ENCODE data around the gene CCDC81.
A peak's percentile ranks its signal among the peaks of the same experiment; 100 is the strongest.
"Not testable (repeated sequence)": the region's sequence is repeated elsewhere in the genome, so short reads cannot be mapped to it uniquely, and the experiment has no call there.

CCDC81 gene

DNA sequence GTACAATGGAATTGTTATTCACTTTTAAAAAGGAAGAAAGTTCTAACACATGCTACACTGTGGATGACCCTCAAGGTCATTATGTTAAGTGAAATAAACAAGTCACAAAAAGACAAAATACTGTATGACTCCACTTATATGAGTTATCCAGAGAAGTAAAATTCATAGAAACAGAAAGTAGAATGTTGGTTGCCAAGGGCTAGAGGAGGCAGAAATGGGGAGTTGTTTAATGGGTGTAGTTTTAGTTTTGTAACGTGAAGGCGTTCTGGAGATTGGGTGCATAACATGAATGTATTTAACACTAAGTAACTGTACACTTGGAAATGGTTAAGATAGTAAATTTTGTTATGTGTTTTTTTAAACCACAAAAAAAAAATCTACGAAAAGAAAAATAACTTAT, 43.8 kb downstream of the CCDC81 start:
- H2AFZ ChIP-seq (ENCODE audit: low read depth): no peak overlapping the region
- no peak overlapping the region for H3K9ac ChIP-seq
- no peaks in the 10 kb centered on the region for H3K4me1 ChIP-seq (ENCODE audit: low read depth, poor library complexity, severe bottlenecking)
- H3K27me3 ChIP-seq (ENCODE audit: insufficient read depth, low read depth): no peaks in the 10 kb centered on the region
- TF ChIP-seq, protein P1, sequence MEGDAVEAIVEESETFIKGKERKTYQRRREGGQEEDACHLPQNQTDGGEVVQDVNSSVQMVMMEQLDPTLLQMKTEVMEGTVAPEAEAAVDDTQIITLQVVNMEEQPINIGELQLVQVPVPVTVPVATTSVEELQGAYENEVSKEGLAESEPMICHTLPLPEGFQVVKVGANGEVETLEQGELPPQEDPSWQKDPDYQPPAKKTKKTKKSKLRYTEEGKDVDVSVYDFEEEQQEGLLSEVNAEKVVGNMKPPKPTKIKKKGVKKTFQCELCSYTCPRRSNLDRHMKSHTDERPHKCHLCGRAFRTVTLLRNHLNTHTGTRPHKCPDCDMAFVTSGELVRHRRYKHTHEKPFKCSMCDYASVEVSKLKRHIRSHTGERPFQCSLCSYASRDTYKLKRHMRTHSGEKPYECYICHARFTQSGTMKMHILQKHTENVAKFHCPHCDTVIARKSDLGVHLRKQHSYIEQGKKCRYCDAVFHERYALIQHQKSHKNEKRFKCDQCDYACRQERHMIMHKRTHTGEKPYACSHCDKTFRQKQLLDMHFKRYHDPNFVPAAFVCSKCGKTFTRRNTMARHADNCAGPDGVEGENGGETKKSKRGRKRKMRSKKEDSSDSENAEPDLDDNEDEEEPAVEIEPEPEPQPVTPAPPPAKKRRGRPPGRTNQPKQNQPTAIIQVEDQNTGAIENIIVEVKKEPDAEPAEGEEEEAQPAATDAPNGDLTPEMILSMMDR (conservative IDR thresholded peaks at IDR 0.05; ENCODE audit: low read depth, low read length): no peak
- H4K20me1 ChIP-seq (ENCODE audit: insufficient read depth): no peaks in the 10 kb centered on the region
- no peaks in the 10 kb centered on the region for H3K36me3 ChIP-seq (ENCODE audit: insufficient read depth)
- H3K79me2 ChIP-seq (ENCODE audit: insufficient read depth, low read depth): no peaks in the 10 kb centered on the region
- H3K4me2 ChIP-seq: no peak overlapping the region
- no peak overlapping the region for H3K27ac ChIP-seq
- no peak overlapping the region for H3K4me3 ChIP-seq (IDR thresholded peaks at IDR 0.05; ENCODE audit: insufficient read depth, low read depth, low read length)

DNA sequence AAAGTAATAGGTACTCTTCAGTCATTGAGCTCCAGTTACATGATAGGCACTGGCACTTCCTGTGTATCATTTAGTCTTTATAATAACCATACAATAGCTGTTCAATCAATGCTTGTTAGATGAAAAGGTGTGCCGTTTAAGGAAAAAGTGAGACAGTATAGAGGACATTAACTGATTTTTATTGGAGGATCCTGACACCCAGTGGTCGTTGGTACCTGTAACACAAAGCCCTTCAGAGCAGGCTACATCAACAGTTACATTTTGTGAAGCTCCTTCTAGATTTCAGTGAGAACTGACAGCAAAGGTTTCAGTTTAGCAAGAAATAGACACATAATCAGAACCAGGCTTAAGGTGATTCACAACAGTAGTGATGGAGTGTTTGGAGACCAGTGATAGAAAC, 44.2 kb downstream of the CCDC81 start:
- TF ChIP-seq, protein P1 (conservative IDR thresholded peaks at IDR 0.05; ENCODE audit: low read depth, low read length): 0 out of 2 replicates have a peak, but pooled peaks have one; percentile 13
- no peak overlapping the region for H3K4me2 ChIP-seq

DNA sequence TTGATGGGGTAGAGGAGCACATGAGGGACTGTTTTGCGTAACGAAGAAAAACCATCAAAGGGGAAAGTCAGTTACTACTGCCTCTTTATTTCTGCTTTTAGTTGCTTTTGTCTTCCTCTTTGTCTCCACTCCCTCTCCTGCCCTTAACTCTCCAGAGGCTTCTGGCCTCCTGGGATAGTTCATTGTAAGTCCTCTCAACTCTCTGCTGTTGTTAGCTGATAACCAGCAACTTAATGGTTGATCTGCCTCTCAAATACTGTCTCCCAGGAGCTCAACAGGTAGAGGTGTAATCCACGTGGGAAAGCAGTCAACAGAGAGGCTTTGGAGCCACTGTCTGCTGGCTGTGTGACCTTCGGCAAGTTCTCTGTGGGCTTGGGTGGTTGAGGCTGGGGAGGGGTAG, 47.3 kb downstream of the CCDC81 start:
- TF ChIP-seq, protein P1 (conservative IDR thresholded peaks at IDR 0.05; ENCODE audit: low read depth, low read length): no peak
- Histone ChIP-seq H4K20me1 (ENCODE audit: insufficient read depth) (no peaks in the 10 kb centered on the region), H2AFZ (ENCODE audit: low read depth) (no peak overlapping the region), H3K4me1 (ENCODE audit: low read depth, poor library complexity, severe bottlenecking) (no peaks in the 10 kb centered on the region), H3K27ac (no peak overlapping the region), H3K9ac (no peak overlapping the region), H3K27me3 (ENCODE audit: insufficient read depth, low read depth) (no peaks in the 10 kb centered on the region), H3K4me2 (no peak overlapping the region), H3K4me3 (IDR thresholded peaks at IDR 0.05; ENCODE audit: insufficient read depth, low read depth, low read length) (no peak overlapping the region), H3K79me2 (ENCODE audit: insufficient read depth, low read depth) (no peaks in the 10 kb centered on the region), H3K36me3 (ENCODE audit: insufficient read depth) (no peaks in the 10 kb centered on the region)

More for the DNA sequence above, 44.2 kb downstream of the CCDC81 start:
- Histone ChIP-seq H3K79me2 (ENCODE audit: insufficient read depth, low read depth) (no peaks in the 10 kb centered on the region), H2AFZ (ENCODE audit: low read depth) (no peak overlapping the region), H4K20me1 (ENCODE audit: insufficient read depth) (no peaks in the 10 kb centered on the region), H3K36me3 (ENCODE audit: insufficient read depth) (no peaks in the 10 kb centered on the region), H3K27me3 (ENCODE audit: insufficient read depth, low read depth) (no peaks in the 10 kb centered on the region), H3K4me1 (ENCODE audit: low read depth, poor library complexity, severe bottlenecking) (no peaks in the 10 kb centered on the region), H3K4me3 (IDR thresholded peaks at IDR 0.05; ENCODE audit: insufficient read depth, low read depth, low read length) (no peak overlapping the region), H3K9ac (no peak overlapping the region), H3K27ac (no peak overlapping the region)

DNA sequence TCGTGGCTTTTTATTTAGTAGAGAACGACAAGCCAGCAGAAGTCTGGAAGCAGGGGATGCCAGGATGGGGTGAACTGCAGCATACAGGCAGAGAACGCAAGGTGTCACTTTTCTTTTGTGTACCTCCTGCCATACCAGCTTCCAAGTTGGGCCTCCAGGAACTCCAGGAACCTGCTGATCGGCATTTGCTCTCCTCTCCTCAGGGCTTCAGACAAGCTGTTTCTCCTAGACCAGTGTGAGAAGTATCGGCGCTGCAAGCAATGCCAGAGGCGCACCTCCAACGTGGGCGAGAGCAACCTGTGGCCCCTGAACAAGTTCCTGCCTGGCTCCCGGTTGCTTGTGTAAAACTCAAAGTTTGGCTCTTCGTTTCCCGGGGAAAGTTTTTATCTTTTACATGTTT, 47.7 kb downstream of the CCDC81 start:
- H3K36me3 ChIP-seq (ENCODE audit: insufficient read depth): no peaks in the 10 kb centered on the region
- no peaks in the 10 kb centered on the region for H3K27me3 ChIP-seq (ENCODE audit: insufficient read depth, low read depth)
- H3K27ac ChIP-seq: no peak overlapping the region
- H3K9ac ChIP-seq: no peak overlapping the region
- H3K4me3 ChIP-seq (IDR thresholded peaks at IDR 0.05; ENCODE audit: insufficient read depth, low read depth, low read length): no peak overlapping the region
- H2AFZ ChIP-seq (ENCODE audit: low read depth): no peak overlapping the region
- TF ChIP-seq, protein P1 (conservative IDR thresholded peaks at IDR 0.05; ENCODE audit: low read depth, low read length): no peak
- H3K4me1 ChIP-seq (ENCODE audit: low read depth, poor library complexity, severe bottlenecking): no peaks in the 10 kb centered on the region
- no peaks in the 10 kb centered on the region for H3K79me2 ChIP-seq (ENCODE audit: insufficient read depth, low read depth)
- H4K20me1 ChIP-seq (ENCODE audit: insufficient read depth): no peaks in the 10 kb centered on the region
- no peak overlapping the region for H3K4me2 ChIP-seq

DNA sequence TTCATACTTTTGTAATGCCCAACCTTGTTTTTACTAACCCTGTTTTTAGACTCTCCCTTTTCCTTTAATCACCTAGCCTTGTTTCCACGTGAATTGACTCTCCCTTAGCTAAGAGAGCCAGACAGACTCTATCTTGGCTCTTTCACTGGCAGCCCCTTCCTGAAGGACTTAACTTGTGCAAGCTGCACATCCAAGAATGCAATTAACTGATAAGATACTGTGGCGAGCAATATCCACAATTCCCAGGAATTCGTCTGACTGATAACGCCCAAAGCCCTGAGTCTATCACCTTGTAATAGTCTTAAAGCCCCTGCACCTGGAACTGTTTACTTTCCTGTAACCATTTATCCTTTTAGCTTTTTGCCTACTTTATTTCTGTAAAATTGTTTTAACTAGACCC, 48.8 kb downstream of the CCDC81 start:
- H3K27ac ChIP-seq; H3K4me2 ChIP-seq; H3K36me3 ChIP-seq (ENCODE audit: insufficient read depth); H4K20me1 ChIP-seq (ENCODE audit: insufficient read depth); H3K9ac ChIP-seq; H3K4me3 ChIP-seq (IDR thresholded peaks at IDR 0.05; ENCODE audit: insufficient read depth, low read depth, low read length); H3K79me2 ChIP-seq (ENCODE audit: insufficient read depth, low read depth); H3K4me1 ChIP-seq (ENCODE audit: low read depth, poor library complexity, severe bottlenecking); H2AFZ ChIP-seq (ENCODE audit: low read depth); H3K27me3 ChIP-seq (ENCODE audit: insufficient read depth, low read depth): not testable (repeated sequence)
